RWPE1 (cell line): Measurements from ENCODE around the gene NDUFA13.

Experiments used
- CTCF ChIA-PET: fragments of 350-600 bp; sonication (Branson Sonifier 250); formaldehyde crosslinking; extraction: SDS; loops from one replicate; lab custom pipeline; 2021; lab: Yijun Ruan, JAX
- POLR2A ChIA-PET: fragments of 400-600 bp; formaldehyde crosslinking; extraction: SDS; loops from one replicate; lab custom pipeline; 2020; ENCODE audit warnings: antibody characterized with exemption; ENCODE audit not compliant: low non-redundant PET; lab: Yijun Ruan, JAX
- DNase-seq: peaks from one replicate; pipeline ENCODE4 v3.0.0; 2012; ENCODE audit warnings: low spot score
- H3K27ac ChIP-seq: fragments of 450-650 bp; 2 replicates; pipeline ENCODE4 v1.5.1; 2017
- TF ChIP-seq, protein P1 (sequence below): fragments of 450-650 bp; conservative IDR thresholded peaks from 2 replicates; pipeline ENCODE4 v1.5.1; 2017; ENCODE audit warnings: low read depth, mild to moderate bottlenecking

NDUFA13 gene

DNA sequence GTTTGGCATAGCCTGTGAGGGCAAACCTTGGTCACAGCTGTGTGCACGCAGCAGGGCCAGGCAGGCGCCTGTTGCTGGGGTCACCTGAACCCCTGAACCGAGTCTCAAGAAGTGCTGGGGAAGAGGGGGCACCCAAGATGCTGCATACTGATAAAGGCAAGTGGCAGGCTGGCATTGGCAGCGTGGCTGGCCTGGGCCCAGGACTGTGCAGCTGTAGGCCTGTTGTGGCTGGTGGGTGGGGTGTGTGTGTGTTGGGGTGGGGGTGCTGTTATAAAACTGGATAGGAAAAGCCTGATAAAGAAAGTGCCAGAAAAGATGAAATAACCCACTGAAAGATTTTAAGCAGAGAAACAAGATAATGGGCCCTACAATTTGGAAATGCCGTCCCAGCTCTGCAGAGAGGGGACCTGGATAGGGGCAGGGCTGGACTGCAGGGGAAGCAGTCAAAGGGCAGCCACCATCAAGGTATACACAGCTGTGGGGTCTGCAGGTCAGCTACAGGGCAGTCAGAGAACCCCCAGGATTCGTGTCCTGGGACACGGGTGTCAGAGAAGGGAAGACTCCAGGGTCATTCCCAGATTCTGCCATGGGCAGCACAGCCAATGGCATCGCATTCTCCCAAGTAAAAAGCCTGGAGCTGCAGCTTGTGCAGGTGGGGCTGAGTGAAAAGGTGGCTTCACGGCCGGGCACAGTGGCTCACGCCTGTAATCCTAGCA lies 55.2 kb downstream of the NDUFA13 start:
- TF ChIP-seq, protein P1, sequence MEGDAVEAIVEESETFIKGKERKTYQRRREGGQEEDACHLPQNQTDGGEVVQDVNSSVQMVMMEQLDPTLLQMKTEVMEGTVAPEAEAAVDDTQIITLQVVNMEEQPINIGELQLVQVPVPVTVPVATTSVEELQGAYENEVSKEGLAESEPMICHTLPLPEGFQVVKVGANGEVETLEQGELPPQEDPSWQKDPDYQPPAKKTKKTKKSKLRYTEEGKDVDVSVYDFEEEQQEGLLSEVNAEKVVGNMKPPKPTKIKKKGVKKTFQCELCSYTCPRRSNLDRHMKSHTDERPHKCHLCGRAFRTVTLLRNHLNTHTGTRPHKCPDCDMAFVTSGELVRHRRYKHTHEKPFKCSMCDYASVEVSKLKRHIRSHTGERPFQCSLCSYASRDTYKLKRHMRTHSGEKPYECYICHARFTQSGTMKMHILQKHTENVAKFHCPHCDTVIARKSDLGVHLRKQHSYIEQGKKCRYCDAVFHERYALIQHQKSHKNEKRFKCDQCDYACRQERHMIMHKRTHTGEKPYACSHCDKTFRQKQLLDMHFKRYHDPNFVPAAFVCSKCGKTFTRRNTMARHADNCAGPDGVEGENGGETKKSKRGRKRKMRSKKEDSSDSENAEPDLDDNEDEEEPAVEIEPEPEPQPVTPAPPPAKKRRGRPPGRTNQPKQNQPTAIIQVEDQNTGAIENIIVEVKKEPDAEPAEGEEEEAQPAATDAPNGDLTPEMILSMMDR: no peak
- CTCF ChIA-PET: interaction anchor here (0.5 kb wide), 1 partner anchor 431 kb away, joined by 6 read pairs; no protein-coding TSS in a partner anchor
- POLR2A ChIA-PET: no interaction called here
- DNase-seq: no peak
- peak overlapping the region; percentile 7; the same call in 1 of the 2 replicates for H3K27ac ChIP-seq

DNA sequence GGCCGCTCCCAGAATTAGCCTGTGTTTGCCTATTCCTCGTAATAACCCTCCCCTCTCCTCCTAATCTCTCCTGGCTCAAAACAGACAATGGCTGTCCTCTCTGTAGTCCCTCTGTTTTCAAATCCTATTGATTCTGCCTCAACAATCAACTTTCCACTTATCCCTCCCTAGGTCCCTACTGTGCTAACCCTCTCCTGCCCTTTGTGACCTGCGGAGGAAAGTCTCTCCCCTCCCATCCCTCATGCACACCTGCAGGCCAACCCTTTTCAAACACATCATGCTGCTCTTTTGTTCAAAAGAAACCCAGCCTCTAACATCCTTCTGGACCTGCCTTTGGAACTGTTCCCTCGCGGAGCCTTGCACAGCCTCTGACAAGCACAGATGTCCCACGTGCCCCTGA lies 59.4 kb downstream of the NDUFA13 start:
- CTCF ChIA-PET: interaction anchor here (0.6 to 1.3 kb wide), 3 partner anchors 12 to 66 kb away, joined by 3 to 5 read pairs (median 3); no protein-coding TSS in a partner anchor
- no peak overlapping the region for H3K27ac ChIP-seq
- DNase-seq: no peak
- TF ChIP-seq, protein P1: no peak
- POLR2A ChIA-PET: no interaction called here
